ENCODE results near the gene FAM170B. TPM values are rescaled to one million over a fixed set of nuclear protein-coding genes. Genes with fewer than 3 reads are reported as not detected.

The FAM170B gene
- total RNA-seq, 1 donor: not detected

- H3K4me3 ChIP-seq (ENCODE audit: low read depth, low read length): no peak overlapping the region
- no peak for TF ChIP-seq CTCF (IDR thresholded peaks at IDR 0.05; ENCODE audit: insufficient read depth, low read length)
- DNase-seq (ENCODE audit: low read depth): no peak
These were observed 15.3 kb downstream of the FAM170B start for GRCh38 chr10:49118430-49119074.

GRCh38 chr10:49117376-49118070, 16.3 kb downstream of the FAM170B start:
- no peak for DNase-seq (ENCODE audit: low read depth)
- TF ChIP-seq CTCF (IDR thresholded peaks at IDR 0.05; ENCODE audit: insufficient read depth, low read length): no peak
- no peak overlapping the region for H3K4me3 ChIP-seq (ENCODE audit: low read depth, low read length)

- no peak for DNase-seq (ENCODE audit: low read depth)
These were observed 17.1 kb downstream of the FAM170B start for GRCh38 chr10:49116509-49117375.

GRCh38 chr10:49115796-49116508, 17.9 kb downstream of the FAM170B start:
- no peak for DNase-seq (ENCODE audit: low read depth)
- TF ChIP-seq CTCF (IDR thresholded peaks at IDR 0.05; ENCODE audit: insufficient read depth, low read length): no peak
- peak overlapping the region; percentile 53 for H3K4me3 ChIP-seq (ENCODE audit: low read depth, low read length)

More at GRCh38 chr10:49116509-49117375, 17.1 kb downstream of the FAM170B start:
- no peak overlapping the region for H3K4me3 ChIP-seq (ENCODE audit: low read depth, low read length)
- no peak for TF ChIP-seq CTCF (IDR thresholded peaks at IDR 0.05; ENCODE audit: insufficient read depth, low read length)

GRCh38 chr10:49115015-49115795, 18.6 kb downstream of the FAM170B start, which contains the start of gene VSTM4:
TSS of gene VSTM4 (minus strand) at chr10:49115522. CDS start at chr10:49115485, 37 bp downstream.
- peak within 1 kb of the TSS; percentile 75 for H3K4me3 ChIP-seq (ENCODE audit: low read depth, low read length)
- no peak for TF ChIP-seq CTCF (IDR thresholded peaks at IDR 0.05; ENCODE audit: insufficient read depth, low read length)
- DNase-seq (ENCODE audit: low read depth): peak; percentile 61

GRCh38 chr10:49114718-49115014, 19.2 kb downstream of the FAM170B start:
- no peak for TF ChIP-seq CTCF (IDR thresholded peaks at IDR 0.05; ENCODE audit: insufficient read depth, low read length)
- DNase-seq (ENCODE audit: low read depth): no peak
- peak overlapping the region; percentile 75 for H3K4me3 ChIP-seq (ENCODE audit: low read depth, low read length)

Data from fibroblast of the aortic adventitia (primary cell).